Stomach (tissue), 9 donors: ENCODE results near the gene USP14. TPM values are rescaled to one million over a fixed set of nuclear protein-coding genes. Genes with fewer than 3 reads are reported as not detected.

Source experiments
- DNase-seq, 2 donors: peaks; one replicate each; pipeline versions ENCODE4 v3.0.0 to v3.0.0-alpha.2; 2013 to 2019
- H3K27ac ChIP-seq, 5 donors: fragments of 200-600 bp in 4 of 5; sonication (generic) in 4 of 5; one replicate each; pipeline ENCODE4 v1.5.1; 2013 to 2019; ENCODE audit warnings: mild to moderate bottlenecking in 1 of 5, moderate library complexity in 1 of 5
- H3K27me3 ChIP-seq, 3 donors: fragments of 200-600 bp; sonication (generic); one replicate each; pipeline ENCODE4 v1.5.1; 2017 to 2019; ENCODE audit warnings: mixed run types in 1 of 3
- H3K36me3 ChIP-seq, 4 donors: fragments of 200-600 bp; sonication (generic); 1 replicate in 3 of 4; 2 replicates in 1 of 4; pipeline ENCODE4 v1.5.1; 2016 to 2019
- H3K4me1 ChIP-seq, 4 donors: fragments of 200-600 bp; sonication (generic); one replicate each; pipeline ENCODE4 v1.5.1; 2016 to 2019
- H3K4me3 ChIP-seq, 4 donors: fragments of 200-600 bp; sonication (generic) in 3 of 4; one replicate each; pipeline ENCODE4 v1.5.1; 2016 to 2019; ENCODE audit warnings: mild to moderate bottlenecking in 1 of 4
- H3K9me3 ChIP-seq, 4 donors: fragments of 200-600 bp; sonication (generic); one replicate each; pipeline ENCODE4 v1.5.1; 2016 to 2019
- CTCF ChIP-seq, 7 experiments: fragments of 450-650 bp in 4 of 7; fragments of 200-600 bp in 3 of 7; sonication (generic) in 3 of 7; IDR thresholded peaks; one replicate each; pipeline ENCODE4 v1.5.1; 2016 to 2019; ENCODE audit warnings: antibody characterized with exemption in 7 of 7, control low read depth in 2 of 7, mild to moderate bottlenecking in 1 of 7
- EP300 ChIP-seq: sonication (generic); formaldehyde crosslinking; IDR thresholded peaks from one replicate; pipeline ENCODE4 v1.6.1; 2017; ENCODE audit warnings: antibody characterized with exemption
- POLR2A ChIP-seq, 4 donors: fragments of 450-650 bp; IDR thresholded peaks; one replicate each; pipeline ENCODE4 v1.6.1; 2016; ENCODE audit warnings: antibody characterized with exemption in 4 of 4, control low read depth in 2 of 4, mild to moderate bottlenecking in 1 of 4, moderate library complexity in 1 of 4
- POLR2AphosphoS5 ChIP-seq, 3 donors: sonication (generic); formaldehyde crosslinking; IDR thresholded peaks; one replicate each; pipeline ENCODE4 v1.6.1; 2016; ENCODE audit warnings: antibody characterized with exemption in 3 of 3
- WGBS, 5 donors: extraction: QIAGEN DNeasy Blood & Tissue Kit in 3 of 5; methylation state at CpG; one replicate each; pipeline versions ENCODE4 v1.1.5 to v1.1.7; 2013 to 2018; 5-methylcytosine and 5-hydroxymethylcytosine counted together
- intact Hi-C: fragments of 100-400 bp; cut with DNase I; formaldehyde crosslinking; loops from one replicate; pipeline ENCODE4 v1.15.1; 2023; ENCODE audit warnings: low total_unique reads
- polyA plus RNA-seq, 3 donors: library from polyadenylated mRNA; stranded (reverse); fragments of 200-250 nt; gene quantifications; one replicate each; pipeline ENCODE4 v1.2.3, GENCODE V29; 2013
- small RNA-seq, 4 donors: library from RNA; depleted of rRNA; stranded (forward); fragments of <200 nt; gene quantifications; one replicate each; pipeline ENCODE3, GENCODE V24; 2016
- total RNA-seq, 5 donors: library from RNA; depleted of rRNA; stranded (reverse); fragments of >200 nt; gene quantifications; one replicate each; pipeline versions ENCODE4 v1.1.0 to v1.2.3, GENCODE V29; 2014 to 2016
- donor health status: healthy with polysubstance abuse.
- donor health status: Bipolar disorder and iron deficiency.
- donor health status: healthy.

USP14 gene
- total and polyA plus RNA-seq, 8 donors, result 10.4 to 59.3 (median 16.2) TPM

- WGBS, 5 donors, result 80 to 88% (median 84%) methylated on average over 2 of the region's 2 CpGs
- DNase-seq, result no peak
- no peak overlapping the region for H3K27ac ChIP-seq
- TF ChIP-seq POLR2A (IDR thresholded peaks at IDR 0.05), result no peak
- TF ChIP-seq EP300, result no peak
- no peak for TF ChIP-seq CTCF (IDR thresholded peaks at IDR 0.05)
- TF ChIP-seq POLR2AphosphoS5 (IDR thresholded peaks at IDR 0.05), result no peak
- no peaks in the 10 kb centered on the region for H3K27me3 ChIP-seq
- peaks cover 25 to 98% (median 92%) of the 10 kb centered on the region in 4 donors for H3K36me3 ChIP-seq
- peaks cover 0 to under 1% (median under 1%) of the 10 kb centered on the region in 4 donors for H3K4me1 ChIP-seq
- no peaks in the 10 kb centered on the region for H3K9me3 ChIP-seq
- intact Hi-C loops, result no loop called here
- no peak overlapping the region for H3K4me3 ChIP-seq
Measured at GRCh38 chr18:260547-260946, 102.2 kb downstream of the USP14 start.

GRCh38 chr18:261398-262073 is 103.2 kb downstream of the USP14 start:
- peaks cover 0 to 11% (median 6%) of the 10 kb centered on the region in 4 donors for H3K4me1 ChIP-seq
- H3K36me3 ChIP-seq, result peaks cover 16 to 88% (median 82%) of the 10 kb centered on the region in 4 donors
- TF ChIP-seq CTCF (IDR thresholded peaks at IDR 0.05), result no peak
- TF ChIP-seq EP300, result no peak
- TF ChIP-seq POLR2AphosphoS5 (IDR thresholded peaks at IDR 0.05), result no peak
- no peak for TF ChIP-seq POLR2A (IDR thresholded peaks at IDR 0.05)
- no peak for DNase-seq
- no peaks in the 10 kb centered on the region for H3K9me3 ChIP-seq
- WGBS, 5 donors, result 93 to 98% (median 97%) methylated on average over 2 of the region's 2 CpGs
- no peak overlapping the region for H3K27ac ChIP-seq
- intact Hi-C loops, result no loop called here
- H3K4me3 ChIP-seq, result no peak overlapping the region
- H3K27me3 ChIP-seq, result no peaks in the 10 kb centered on the region

Small RNA genes within 50 kb of the gene (small RNA-seq; reads per million reads assigned to genes)
- 0 reads per million in 4 donors for gene MIR8078

Other genes with a start within 250 kb of the USP14 start
- gene TUBB8B, start 108.9 kb upstream of the USP14 start, total RNA-seq, result not detected
- gene TUBB8B, start 108.9 kb upstream of the USP14 start, polyA plus RNA-seq, result under 1 TPM in 1 of 3 donors, not detected in 2; 0.78 TPM
- gene THOC1, start 109.5 kb downstream of the USP14 start, total RNA-seq, result 100 to 1,000 TPM in 1 of 5 donors, 10 to 100 TPM in 4; 16.2 to 122 (median 53.5) TPM
- gene THOC1, start 109.5 kb downstream of the USP14 start, polyA plus RNA-seq, result 10 to 100 TPM; 14.2 to 40.3 (median 21.0) TPM